ENCODE data around the gene SELENOW. TPM values are rescaled to one million over a fixed set of nuclear protein-coding genes. Genes with fewer than 3 reads are reported as not detected.
A peak's percentile ranks its signal among the peaks of the same experiment; 100 is the strongest.
"Not testable (repeated sequence)": the region's sequence is repeated elsewhere in the genome, so short reads cannot be mapped to it uniquely, and the experiment has no call there.

SELENOW gene
- total and polyA plus RNA-seq, 4 donors, result 319 to 1,551 (median 758) TPM

GRCh38 chr19:47761566-47761965 is 16.9 kb upstream of the SELENOW start:
- Histone ChIP-seq H3K4me1 (ENCODE audit: control insufficient read depth in 1 of 2, insufficient read depth in 2 of 2, low read length in 2 of 2) (no peaks in the 10 kb centered on the region), H3K36me3 (ENCODE audit: control insufficient read depth in 1 of 2, insufficient read depth in 2 of 2, low read length in 1 of 2) (peaks cover 0 to 5% of the 10 kb centered on the region in 2 donors), H3K27me3 (ENCODE audit: control insufficient read depth in 1 of 2, insufficient read depth in 2 of 2, low read length in 1 of 2) (no peaks in the 10 kb centered on the region), H3K4me3 (ENCODE audit: low read length in 2 of 2) (no peak overlapping the region), H3K9me3 (ENCODE audit: control insufficient read depth, low read length) (no peaks in the 10 kb centered on the region), H3K27ac (ENCODE audit: low read depth in 1 of 2, low read length in 2 of 2) (no peak overlapping the region)
- DNase-seq (no peak), ATAC-seq (ENCODE audit: low FRiP score) (no peak)
- intact Hi-C loops (cut with DNase I), result no loop called here
- 51 to 56% methylated on average over 5 of the region's 5 CpGs for WGBS, 2 donors

DNA sequence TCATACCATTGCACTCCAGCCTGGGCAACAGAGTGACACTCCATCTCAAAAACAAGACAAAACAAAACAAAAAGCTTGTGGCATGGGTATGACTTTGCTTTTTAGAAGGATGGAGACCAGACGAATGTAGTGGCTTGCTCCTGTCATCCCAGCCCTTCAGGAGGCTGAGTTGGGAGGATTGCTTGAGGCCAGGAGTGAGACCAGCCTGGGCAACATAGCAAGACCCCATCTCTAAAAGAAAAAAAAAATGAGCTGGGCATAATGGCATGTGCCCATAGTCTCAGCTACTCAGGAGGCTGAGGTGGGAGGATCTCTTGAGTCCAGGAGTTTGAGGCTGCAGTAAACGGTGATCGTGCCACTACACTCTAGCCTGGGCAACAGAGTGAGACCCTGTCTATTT is 16.4 kb upstream of the SELENOW start:
- DNase-seq, result no peak
- H3K27me3 ChIP-seq (ENCODE audit: control insufficient read depth in 1 of 2, insufficient read depth in 2 of 2, low read length in 1 of 2), result no peaks in the 10 kb centered on the region
- H3K4me1 ChIP-seq (ENCODE audit: control insufficient read depth in 1 of 2, insufficient read depth in 2 of 2, low read length in 2 of 2), result no peaks in the 10 kb centered on the region
- peaks cover 0 to 3% of the 10 kb centered on the region in 2 donors for H3K36me3 ChIP-seq (ENCODE audit: control insufficient read depth in 1 of 2, insufficient read depth in 2 of 2, low read length in 1 of 2)
- no peaks in the 10 kb centered on the region for H3K9me3 ChIP-seq (ENCODE audit: control insufficient read depth, low read length)
- H3K27ac ChIP-seq (ENCODE audit: low read depth in 1 of 2, low read length in 2 of 2), result no peak overlapping the region
- intact Hi-C loops (cut with DNase I), result no loop called here
- WGBS, 2 donors, result 40 to 44% methylated on average over 3 of the region's 3 CpGs
- ATAC-seq (ENCODE audit: low FRiP score), result no peak
- H3K4me3 ChIP-seq (ENCODE audit: low read length in 2 of 2), result no peak overlapping the region

- Histone ChIP-seq H3K4me3 (ENCODE audit: low read length in 2 of 2) (no peak overlapping the region), H3K9me3 (ENCODE audit: control insufficient read depth, low read length) (no peaks in the 10 kb centered on the region), H3K27me3 (ENCODE audit: control insufficient read depth in 1 of 2, insufficient read depth in 2 of 2, low read length in 1 of 2) (no peaks in the 10 kb centered on the region), H3K4me1 (ENCODE audit: control insufficient read depth in 1 of 2, insufficient read depth in 2 of 2, low read length in 2 of 2) (no peaks in the 10 kb centered on the region), H3K36me3 (ENCODE audit: control insufficient read depth in 1 of 2, insufficient read depth in 2 of 2, low read length in 1 of 2) (no peaks in the 10 kb centered on the region), H3K27ac (ENCODE audit: low read depth in 1 of 2, low read length in 2 of 2) (no peak overlapping the region)
- 66 to 71% methylated on average over 18 of the region's 18 CpGs for WGBS, 2 donors
- intact Hi-C loops (cut with DNase I), result no loop called here
- peak; percentile 47 for ATAC-seq (ENCODE audit: low FRiP score)
- DNase-seq, result peak in 1 of 2 donors; percentile 72
Measured at GRCh38 chr19:47762615-47763308, 15.7 kb upstream of the SELENOW start.

- not testable (repeated sequence) for H3K27me3 ChIP-seq (ENCODE audit: control insufficient read depth in 1 of 2, insufficient read depth in 2 of 2, low read length in 1 of 2); ATAC-seq (ENCODE audit: low FRiP score); H3K4me3 ChIP-seq (ENCODE audit: low read length in 2 of 2); DNase-seq; H3K27ac ChIP-seq (ENCODE audit: low read depth in 1 of 2, low read length in 2 of 2); H3K36me3 ChIP-seq (ENCODE audit: control insufficient read depth in 1 of 2, insufficient read depth in 2 of 2, low read length in 1 of 2); H3K4me1 ChIP-seq (ENCODE audit: control insufficient read depth in 1 of 2, insufficient read depth in 2 of 2, low read length in 2 of 2); H3K9me3 ChIP-seq (ENCODE audit: control insufficient read depth, low read length)
- WGBS, 2 donors, result 83 to 96% methylated on average over 3 of the region's 3 CpGs
- intact Hi-C loops (cut with DNase I), result loop anchor here (5.0 kb wide), 2 partner anchors 98 to 103 kb away; no protein-coding TSS in a partner anchor
Measured at GRCh38 chr19:47764705-47765104, 13.8 kb upstream of the SELENOW start.

- Histone ChIP-seq H3K27me3 (ENCODE audit: control insufficient read depth in 1 of 2, insufficient read depth in 2 of 2, low read length in 1 of 2) (no peaks in the 10 kb centered on the region), H3K27ac (ENCODE audit: low read depth in 1 of 2, low read length in 2 of 2) (no peak overlapping the region), H3K4me1 (ENCODE audit: control insufficient read depth in 1 of 2, insufficient read depth in 2 of 2, low read length in 2 of 2) (no peaks in the 10 kb centered on the region), H3K4me3 (ENCODE audit: low read length in 2 of 2) (no peak overlapping the region), H3K9me3 (ENCODE audit: control insufficient read depth, low read length) (no peaks in the 10 kb centered on the region), H3K36me3 (ENCODE audit: control insufficient read depth in 1 of 2, insufficient read depth in 2 of 2, low read length in 1 of 2) (no peaks in the 10 kb centered on the region)
- WGBS, 2 donors, result 27 to 28% methylated on average over 19 of the region's 19 CpGs
- ATAC-seq (ENCODE audit: low FRiP score), result peak; percentile 61
- DNase-seq, result peak; percentile 76 to 91
- intact Hi-C loops (cut with DNase I), result loop anchor here (1.0 to 5.0 kb wide), 4 partner anchors 23 to 102 kb away; no protein-coding TSS in a partner anchor
Measured at GRCh38 chr19:47765523-47766358, 12.8 kb upstream of the SELENOW start.

DNA sequence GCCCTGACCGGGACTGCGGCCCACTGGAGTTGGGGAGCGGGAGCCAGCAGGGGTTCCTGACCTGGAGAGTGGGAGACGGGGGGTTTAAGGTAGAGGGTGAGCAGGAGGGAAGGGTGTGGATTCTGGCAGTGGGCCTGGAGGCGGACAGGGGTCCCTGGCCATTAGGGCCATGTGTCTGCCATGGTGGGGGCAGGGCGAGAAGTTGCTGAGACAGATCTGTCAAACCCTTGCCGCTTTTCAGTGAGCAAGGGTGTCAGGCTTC is 12.2 kb upstream of the SELENOW start:
- H3K4me3 ChIP-seq (ENCODE audit: low read length in 2 of 2), result no peak overlapping the region
- H3K9me3 ChIP-seq (ENCODE audit: control insufficient read depth, low read length), result no peaks in the 10 kb centered on the region
- ATAC-seq (ENCODE audit: low FRiP score) (no peak), DNase-seq (no peak)
- H3K27ac ChIP-seq (ENCODE audit: low read depth in 1 of 2, low read length in 2 of 2), result no peak overlapping the region
- WGBS, 2 donors, result 80 to 85% methylated on average over 7 of the region's 7 CpGs
- intact Hi-C loops (cut with DNase I), result loop anchor here (1.0 to 5.0 kb wide), 4 partner anchors 22 to 101 kb away; no protein-coding TSS in a partner anchor
- no peaks in the 10 kb centered on the region for H3K4me1 ChIP-seq (ENCODE audit: control insufficient read depth in 1 of 2, insufficient read depth in 2 of 2, low read length in 2 of 2)
- no peaks in the 10 kb centered on the region for H3K27me3 ChIP-seq (ENCODE audit: control insufficient read depth in 1 of 2, insufficient read depth in 2 of 2, low read length in 1 of 2)
- no peaks in the 10 kb centered on the region for H3K36me3 ChIP-seq (ENCODE audit: control insufficient read depth in 1 of 2, insufficient read depth in 2 of 2, low read length in 1 of 2)

GRCh38 chr19:47766670-47767069 is 11.8 kb upstream of the SELENOW start:
- DNase-seq (no peak), ATAC-seq (ENCODE audit: low FRiP score) (no peak)
- Histone ChIP-seq H3K27me3 (ENCODE audit: control insufficient read depth in 1 of 2, insufficient read depth in 2 of 2, low read length in 1 of 2) (no peaks in the 10 kb centered on the region), H3K27ac (ENCODE audit: low read depth in 1 of 2, low read length in 2 of 2) (no peak overlapping the region), H3K4me3 (ENCODE audit: low read length in 2 of 2) (no peak overlapping the region), H3K36me3 (ENCODE audit: control insufficient read depth in 1 of 2, insufficient read depth in 2 of 2, low read length in 1 of 2) (no peaks in the 10 kb centered on the region), H3K4me1 (ENCODE audit: control insufficient read depth in 1 of 2, insufficient read depth in 2 of 2, low read length in 2 of 2) (no peaks in the 10 kb centered on the region), H3K9me3 (ENCODE audit: control insufficient read depth, low read length) (no peaks in the 10 kb centered on the region)
- intact Hi-C loops (cut with DNase I), result loop anchor here (1.0 to 5.0 kb wide), 4 partner anchors 22 to 101 kb away; no protein-coding TSS in a partner anchor
- WGBS, 2 donors, result 90 to 91% methylated on average over 7 of the region's 7 CpGs

DNA sequence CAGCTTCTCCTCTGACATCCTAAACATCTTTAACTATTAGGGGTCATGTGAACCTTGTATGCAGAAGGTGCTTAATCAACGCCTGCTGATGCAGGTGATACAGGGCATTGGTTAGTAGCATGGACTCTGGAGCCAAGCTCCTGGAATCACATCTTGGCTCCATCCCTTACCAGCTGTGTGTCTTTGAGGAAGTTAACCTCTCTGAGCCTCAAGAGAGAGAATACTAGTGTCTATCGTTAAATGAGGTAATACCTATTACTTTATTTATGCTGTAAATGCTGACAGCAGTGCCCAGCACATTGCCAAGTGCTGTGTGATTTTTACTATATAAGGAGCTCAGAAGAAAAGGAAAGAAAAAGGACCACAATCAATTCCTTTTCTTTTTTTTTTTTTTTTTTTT is 11.2 kb upstream of the SELENOW start:
- no peak for DNase-seq
- H3K9me3 ChIP-seq (ENCODE audit: control insufficient read depth, low read length), result no peaks in the 10 kb centered on the region
- H3K36me3 ChIP-seq (ENCODE audit: control insufficient read depth in 1 of 2, insufficient read depth in 2 of 2, low read length in 1 of 2), result no peaks in the 10 kb centered on the region
- no peak for ATAC-seq (ENCODE audit: low FRiP score)
- no peak overlapping the region for H3K4me3 ChIP-seq (ENCODE audit: low read length in 2 of 2)
- H3K27ac ChIP-seq (ENCODE audit: low read depth in 1 of 2, low read length in 2 of 2), result no peak overlapping the region
- H3K4me1 ChIP-seq (ENCODE audit: control insufficient read depth in 1 of 2, insufficient read depth in 2 of 2, low read length in 2 of 2), result no peaks in the 10 kb centered on the region
- H3K27me3 ChIP-seq (ENCODE audit: control insufficient read depth in 1 of 2, insufficient read depth in 2 of 2, low read length in 1 of 2), result no peaks in the 10 kb centered on the region
- 30 to 34% methylated on average over 2 of the region's 2 CpGs for WGBS, 2 donors
- intact Hi-C loops (cut with DNase I), result loop anchor here (2.0 to 5.0 kb wide), 3 partner anchors 21 to 100 kb away; no protein-coding TSS in a partner anchor

All from aorta (tissue), 5 donors.